A673 (cell line): Measurements from ENCODE around the gene ARHGEF1.

ENCODE experiments used
- EZH2 ChIP-seq: fragments of 200-600 bp; sonication (generic); IDR thresholded peaks from 2 replicates; pipeline ENCODE4 v1.6.1; 2017; ENCODE audit warnings: borderline replicate concordance, low read depth, mild to moderate bottlenecking, mixed read lengths, antibody characterized with exemption, low read length; ENCODE audit not compliant: poor library complexity, severe bottlenecking
- TF ChIP-seq, protein P1 (sequence below): fragments of 300-800, 200-600 bp; sonication (generic); conservative IDR thresholded peaks from 2 replicates; pipeline ENCODE4 v1.5.1; 2017; ENCODE audit warnings: low read depth, mild to moderate bottlenecking, antibody characterized with exemption, low read length, moderate library complexity, mixed read lengths

DNA sequence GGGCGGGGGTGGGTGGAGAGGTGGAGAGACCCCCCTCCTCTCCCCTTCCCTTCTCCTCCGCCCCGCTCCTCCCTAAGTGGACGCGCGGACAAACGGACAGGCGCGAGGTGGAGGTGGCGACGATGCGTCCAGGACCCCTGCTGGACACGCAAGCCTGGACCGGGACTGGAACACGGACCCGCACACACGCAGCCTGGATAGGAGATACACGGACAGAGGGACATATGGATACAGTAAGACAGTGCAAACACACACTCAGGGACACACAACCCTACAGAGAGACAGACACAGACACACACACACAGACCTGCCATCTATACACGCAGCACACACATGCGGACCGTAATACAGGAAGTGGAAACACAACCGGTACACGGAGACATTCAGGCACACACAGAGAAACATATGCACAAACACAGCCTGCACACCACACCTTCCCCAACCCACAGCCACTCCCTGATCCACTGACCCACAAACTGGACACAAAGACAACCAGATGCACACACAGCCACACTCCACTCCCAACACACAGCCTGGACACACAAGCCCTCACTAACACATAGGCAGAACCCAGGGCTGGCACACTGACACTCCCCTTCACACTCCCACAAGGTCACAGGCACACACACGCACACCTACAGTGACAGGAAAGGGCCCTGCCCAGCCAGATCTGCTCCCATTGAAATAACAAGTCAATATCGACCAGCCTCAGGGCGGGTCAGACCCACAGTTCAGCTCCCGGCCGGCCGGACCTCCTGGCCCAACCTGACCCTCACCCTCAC lies 46.0 kb downstream of the ARHGEF1 start:
- TF ChIP-seq, protein P1, sequence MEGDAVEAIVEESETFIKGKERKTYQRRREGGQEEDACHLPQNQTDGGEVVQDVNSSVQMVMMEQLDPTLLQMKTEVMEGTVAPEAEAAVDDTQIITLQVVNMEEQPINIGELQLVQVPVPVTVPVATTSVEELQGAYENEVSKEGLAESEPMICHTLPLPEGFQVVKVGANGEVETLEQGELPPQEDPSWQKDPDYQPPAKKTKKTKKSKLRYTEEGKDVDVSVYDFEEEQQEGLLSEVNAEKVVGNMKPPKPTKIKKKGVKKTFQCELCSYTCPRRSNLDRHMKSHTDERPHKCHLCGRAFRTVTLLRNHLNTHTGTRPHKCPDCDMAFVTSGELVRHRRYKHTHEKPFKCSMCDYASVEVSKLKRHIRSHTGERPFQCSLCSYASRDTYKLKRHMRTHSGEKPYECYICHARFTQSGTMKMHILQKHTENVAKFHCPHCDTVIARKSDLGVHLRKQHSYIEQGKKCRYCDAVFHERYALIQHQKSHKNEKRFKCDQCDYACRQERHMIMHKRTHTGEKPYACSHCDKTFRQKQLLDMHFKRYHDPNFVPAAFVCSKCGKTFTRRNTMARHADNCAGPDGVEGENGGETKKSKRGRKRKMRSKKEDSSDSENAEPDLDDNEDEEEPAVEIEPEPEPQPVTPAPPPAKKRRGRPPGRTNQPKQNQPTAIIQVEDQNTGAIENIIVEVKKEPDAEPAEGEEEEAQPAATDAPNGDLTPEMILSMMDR = no peak
- TF ChIP-seq EZH2 = no peak
